ENCODE results near the gene EID2B.

Gene EID2B

DNA sequence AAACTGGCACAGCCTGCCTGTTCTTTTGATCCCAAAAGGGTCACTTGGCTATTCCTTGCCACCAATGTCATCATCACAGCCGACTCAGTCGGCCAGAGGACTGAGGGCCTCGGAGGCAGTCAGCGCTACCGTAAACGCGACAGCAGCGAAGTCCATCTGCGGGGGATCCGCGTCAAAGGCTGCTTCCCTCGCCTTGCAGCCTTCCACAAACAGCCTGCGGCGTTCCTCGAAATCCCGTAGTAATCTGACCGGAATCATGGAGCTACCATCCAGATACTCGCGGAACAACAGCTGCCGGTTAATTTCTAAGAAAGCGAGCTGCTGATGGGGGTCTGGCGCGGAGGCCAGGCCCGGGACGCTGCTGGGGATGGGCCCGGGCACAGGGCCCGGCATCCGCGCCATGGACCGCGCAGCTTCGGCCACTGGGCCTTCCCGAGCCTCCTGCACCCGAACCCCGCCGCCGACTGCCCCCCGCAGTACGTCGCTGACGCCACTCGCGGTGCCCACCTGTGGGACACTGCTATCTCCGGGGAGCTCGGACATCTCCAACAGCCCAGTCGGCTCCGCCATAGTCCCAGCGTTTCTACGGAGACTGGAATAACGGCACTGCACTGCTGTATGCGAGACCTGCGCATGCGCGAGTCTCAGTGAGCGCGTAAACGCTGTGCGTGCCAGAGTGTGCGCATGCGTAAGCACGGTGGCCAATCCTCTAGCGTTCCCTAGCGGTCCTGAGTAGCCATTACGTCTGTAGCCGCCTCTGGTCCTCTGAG lies at the start of gene EID2B:
Gene EID2B, minus strand, starts transcription at position 620 of the 770 bp plus-strand sequence. Its CDS starts 50 bp downstream, at position 570.
- DNase-seq (ENCODE audit: low read depth): peak; percentile 92

- DNase-seq (ENCODE audit: low read depth): peak; percentile 36
Observed at GRCh38 chr19:39582442-39582841, 49.8 kb upstream of the EID2B start.

GRCh38 chr19:39568604-39569003 lies 36.0 kb upstream of the EID2B start:
- no peak for DNase-seq (ENCODE audit: low read depth)

GRCh38 chr19:39566064-39566463 lies 33.4 kb upstream of the EID2B start:
- DNase-seq (ENCODE audit: low read depth): no peak

GRCh38 chr19:39563408-39563807 lies 30.8 kb upstream of the EID2B start:
- no peak for DNase-seq (ENCODE audit: low read depth)

- no peak for DNase-seq (ENCODE audit: low read depth)
Observed at GRCh38 chr19:39558624-39559117, 26.0 kb upstream of the EID2B start.

DNA sequence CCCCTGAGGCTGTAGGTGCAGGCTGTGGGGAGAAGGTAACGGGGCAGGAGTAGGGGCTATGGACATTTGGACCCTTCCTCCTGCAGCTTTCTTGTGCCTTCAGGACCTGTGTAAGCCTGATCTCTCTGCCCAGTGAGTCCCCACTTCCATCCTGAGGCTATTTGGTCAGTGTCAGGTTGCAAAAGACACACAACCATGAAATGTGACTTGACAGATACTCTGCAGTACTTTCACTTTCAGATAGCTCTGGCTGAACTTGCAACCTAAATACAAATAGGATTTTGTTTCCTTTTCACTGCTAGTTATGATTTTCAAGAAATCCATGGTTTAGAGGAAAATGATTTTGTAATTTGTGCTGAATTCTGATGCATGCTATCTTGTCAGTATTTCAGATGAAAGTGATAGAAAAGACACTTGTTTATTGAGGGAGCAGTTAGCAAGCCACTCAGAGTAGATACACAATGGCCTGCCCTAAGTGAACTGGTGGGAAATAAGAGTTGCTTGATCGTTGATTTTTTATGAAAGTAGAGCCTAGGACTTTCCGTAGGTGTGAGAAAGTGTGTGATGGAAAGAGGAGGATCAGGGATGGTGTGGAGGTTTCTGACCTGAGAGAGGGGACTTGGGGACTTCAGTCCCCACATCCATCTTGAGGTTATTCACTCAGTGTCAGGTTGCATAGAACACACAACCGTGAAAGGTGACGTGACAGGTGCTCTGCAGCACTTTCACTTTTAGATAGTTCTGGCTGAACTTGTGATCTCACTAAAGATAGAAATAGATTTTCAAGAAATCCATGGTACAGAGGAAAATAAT lies 25.4 kb upstream of the EID2B start:
- no peak for DNase-seq (ENCODE audit: low read depth)

DNA sequence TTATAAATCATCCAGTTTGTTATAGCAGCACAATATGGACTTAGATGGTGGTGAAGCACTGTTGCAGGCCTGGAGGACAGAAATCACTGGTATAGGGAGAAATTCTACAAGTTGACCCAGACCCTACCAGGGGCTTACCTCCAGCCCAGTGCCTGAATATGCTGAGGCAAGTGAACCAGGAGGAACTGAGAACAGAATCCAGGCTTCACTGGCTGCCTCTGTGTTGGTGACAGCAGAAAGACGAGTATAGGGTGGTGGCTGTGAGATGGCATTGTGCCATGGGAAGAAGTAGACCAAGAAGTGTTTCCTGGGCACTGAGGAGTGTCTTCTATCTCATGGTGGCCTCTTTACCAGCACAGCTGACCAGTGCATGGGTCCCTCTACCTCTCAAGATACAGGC lies 23.2 kb upstream of the EID2B start:
- DNase-seq (ENCODE audit: low read depth): no peak

DNA sequence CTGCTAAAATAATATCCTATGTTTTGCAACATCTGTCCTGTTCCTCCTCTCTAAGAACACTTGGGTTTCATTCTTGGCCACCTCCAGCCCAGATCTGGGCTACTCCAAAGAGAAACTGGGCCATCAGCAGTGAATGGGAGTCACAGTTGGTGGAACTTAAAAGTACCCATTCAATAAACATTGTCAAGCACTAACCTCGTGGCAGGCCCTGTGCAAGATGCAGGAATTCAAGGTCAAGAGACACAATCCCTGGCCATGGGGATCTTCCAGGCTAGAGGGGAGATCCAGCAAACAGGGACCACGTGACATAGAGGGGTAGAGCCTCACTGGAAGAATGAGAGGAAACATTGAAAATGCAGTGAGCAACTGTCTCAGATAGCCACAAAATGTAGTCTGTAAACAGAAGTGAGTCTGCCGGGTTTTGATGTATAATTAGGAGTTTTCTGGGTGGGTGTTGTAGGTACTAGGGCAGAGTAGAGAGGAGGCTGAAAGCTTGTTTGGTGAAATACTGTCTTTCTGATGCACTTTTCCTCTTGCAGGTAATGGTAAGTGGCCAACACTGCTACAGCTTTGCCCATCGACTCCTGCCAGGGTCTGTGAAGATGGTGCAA lies 22.2 kb upstream of the EID2B start:
- no peak for DNase-seq (ENCODE audit: low read depth)

DNA sequence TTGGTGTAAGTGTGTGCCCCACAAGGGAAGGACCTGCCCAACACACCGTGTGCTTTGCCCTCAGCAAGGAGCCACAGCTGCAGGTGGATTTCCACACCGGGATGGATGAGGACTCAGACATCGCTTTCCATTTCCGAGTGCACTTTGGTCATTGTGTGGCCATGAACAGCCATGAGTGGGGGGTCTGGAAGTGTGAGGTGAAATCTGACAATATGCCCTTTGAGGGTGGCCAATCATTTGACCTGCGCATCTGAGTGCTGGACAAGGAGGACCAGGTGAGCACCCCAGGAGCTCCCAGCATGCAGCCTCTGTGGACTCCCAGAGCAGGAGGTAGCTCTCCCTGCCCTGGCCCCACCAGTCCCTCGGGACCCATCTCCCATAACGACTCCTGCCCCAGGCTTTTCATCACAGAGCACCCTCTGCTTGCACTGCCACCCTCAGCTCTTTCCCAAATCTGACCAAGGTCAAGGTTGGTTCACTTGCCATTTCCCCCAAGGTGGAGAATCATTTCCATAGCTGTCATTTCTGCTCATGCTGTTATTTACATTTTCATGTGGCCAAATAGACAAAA lies 20.5 kb upstream of the EID2B start:
- DNase-seq (ENCODE audit: low read depth): no peak

DNA sequence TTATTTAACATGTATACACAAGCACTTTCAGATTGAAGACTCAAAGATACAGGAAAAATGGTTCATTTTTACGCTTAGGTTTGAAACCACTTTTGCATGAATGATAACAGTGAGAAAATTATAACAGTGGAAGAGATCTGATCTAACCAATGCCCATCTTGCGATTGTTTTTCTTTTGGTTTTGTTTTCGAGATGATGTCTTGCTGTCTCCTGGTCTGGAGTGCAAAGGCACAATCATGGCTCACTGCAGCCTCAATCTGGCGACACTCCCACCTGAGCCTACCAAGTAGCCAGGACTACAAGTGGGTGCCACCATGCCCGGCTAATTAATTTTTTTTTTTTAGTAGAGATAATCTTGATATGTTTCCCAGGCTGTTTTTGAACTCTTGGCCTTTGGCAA lies 17.5 kb upstream of the EID2B start:
- DNase-seq (ENCODE audit: low read depth): no peak

- DNase-seq (ENCODE audit: low read depth): no peak
Observed at GRCh38 chr19:39546599-39546998, 13.9 kb upstream of the EID2B start.

GRCh38 chr19:39544911-39545310 lies 12.3 kb upstream of the EID2B start:
- DNase-seq (ENCODE audit: low read depth): no peak

GRCh38 chr19:39544226-39544903 lies 11.7 kb upstream of the EID2B start:
- DNase-seq (ENCODE audit: low read depth): no peak

DNA sequence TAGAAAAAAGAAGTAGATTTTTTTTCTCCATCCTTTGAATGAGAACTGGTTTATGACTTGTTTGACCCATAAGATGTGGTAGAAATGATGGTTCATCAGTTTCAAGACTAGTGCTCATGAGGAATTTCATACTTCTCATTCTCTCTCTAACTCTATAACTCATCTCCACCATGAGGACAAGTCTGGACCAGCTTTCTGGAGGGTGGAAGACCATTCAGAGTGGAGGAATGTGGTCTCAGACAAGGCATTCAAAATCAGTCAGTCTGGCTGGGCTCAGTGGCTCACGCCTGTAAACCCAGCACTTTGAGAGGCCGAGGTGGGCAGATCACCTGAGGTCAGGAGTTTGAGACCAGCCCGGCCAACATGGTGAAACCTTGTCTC lies 10.8 kb upstream of the EID2B start:
- no peak for DNase-seq (ENCODE audit: low read depth)

GRCh38 chr19:39542206-39542605 lies 9.6 kb upstream of the EID2B start:
- DNase-seq (ENCODE audit: low read depth): no peak

GRCh38 chr19:39540333-39540673 lies 7.7 kb upstream of the EID2B start:
- DNase-seq (ENCODE audit: low read depth): no peak

DNA sequence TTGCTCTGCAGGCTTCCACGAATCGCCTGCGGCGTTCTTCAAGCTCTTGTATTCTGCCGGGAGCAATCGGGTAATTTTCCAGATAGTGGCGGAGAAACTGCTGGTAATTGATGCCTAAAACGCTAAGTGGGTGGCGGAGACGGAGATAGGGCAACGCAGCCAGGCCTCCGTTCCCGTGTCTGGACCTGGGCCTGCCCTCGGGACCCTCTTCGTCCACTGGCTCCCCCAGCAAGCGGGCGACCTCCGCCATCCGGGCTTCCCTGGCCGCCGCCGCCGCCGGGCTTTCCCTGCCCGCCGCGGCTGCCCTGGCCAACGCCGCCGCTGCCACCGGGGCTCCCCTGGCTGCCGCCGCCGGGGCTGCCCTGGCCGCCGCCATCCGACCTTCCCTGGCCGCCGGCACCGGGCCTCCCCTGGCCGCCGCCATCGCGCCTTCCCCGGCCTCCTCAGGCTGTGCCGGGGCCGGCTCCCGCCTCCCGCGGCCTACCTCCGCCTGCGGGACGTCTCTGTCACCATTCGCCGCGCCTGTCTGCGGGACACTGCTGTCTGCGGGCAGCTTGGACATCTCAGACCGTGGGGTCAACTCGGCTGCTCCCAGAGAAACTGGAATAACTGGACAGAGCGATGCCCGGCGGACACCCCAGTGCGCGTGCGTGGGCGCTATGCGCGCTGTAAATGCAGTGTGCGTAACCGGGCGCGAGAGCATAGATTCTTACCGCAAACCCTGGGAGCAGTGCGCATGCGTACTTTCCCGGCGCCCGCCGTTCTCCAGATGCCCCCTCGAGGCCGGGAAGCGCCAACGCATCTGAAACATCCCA lies 7.1 kb upstream of the EID2B start, which contains the start of gene EID2:
Gene EID2, minus strand, starts transcription at position 644 of the 815 bp plus-strand sequence. Its CDS starts 82 bp downstream, at position 562.
- DNase-seq (ENCODE audit: low read depth): peak; percentile 92

- DNase-seq (ENCODE audit: low read depth): no peak
Observed at GRCh38 chr19:39539165-39539517, 6.5 kb upstream of the EID2B start.

- DNase-seq (ENCODE audit: low read depth): no peak
Observed at GRCh38 chr19:39533791-39534190, 1.1 kb upstream of the EID2B start.

- DNase-seq (ENCODE audit: low read depth): no peak
Observed at GRCh38 chr19:39533003-39533512, 406 bp upstream of the EID2B start.
